ENCODE data around the gene USH2A. TPM values are rescaled to one million over a fixed set of nuclear protein-coding genes. Genes with fewer than 3 reads are reported as not detected.
"Not testable (repeated sequence)": the region's sequence is repeated elsewhere in the genome, so short reads cannot be mapped to it uniquely, and the experiment has no call there.

USH2A gene
- polyA plus RNA-seq, 4 donors: 0.04 to 0.32 (median 0.22) TPM

GRCh38 chr1:216416488-216416887 lies 6.8 kb downstream of the USH2A start:
- no peak for DNase-seq (ENCODE audit: low read depth in 4 of 4, low spot score in 3 of 4)

GRCh38 chr1:216410026-216410425 lies 13.2 kb downstream of the USH2A start:
- no peak for DNase-seq (ENCODE audit: low read depth in 4 of 4, low spot score in 3 of 4)

- DNase-seq (ENCODE audit: low read depth in 4 of 4, low spot score in 3 of 4): no peak
These were observed 32.3 kb downstream of the USH2A start for GRCh38 chr1:216390956-216391355.

GRCh38 chr1:216389774-216390173 lies 33.5 kb downstream of the USH2A start:
- no peak for DNase-seq (ENCODE audit: low read depth in 4 of 4, low spot score in 3 of 4)

GRCh38 chr1:216388558-216388957 lies 34.7 kb downstream of the USH2A start:
- DNase-seq (ENCODE audit: low read depth in 4 of 4, low spot score in 3 of 4): no peak

GRCh38 chr1:216387782-216388181 lies 35.5 kb downstream of the USH2A start:
- no peak for DNase-seq (ENCODE audit: low read depth in 4 of 4, low spot score in 3 of 4)

GRCh38 chr1:216379441-216379840 lies 43.8 kb downstream of the USH2A start:
- DNase-seq (ENCODE audit: low read depth in 4 of 4, low spot score in 3 of 4): no peak

GRCh38 chr1:216368249-216368648 lies 55.0 kb downstream of the USH2A start:
- no peak for DNase-seq (ENCODE audit: low read depth in 4 of 4, low spot score in 3 of 4)

- no peak for DNase-seq (ENCODE audit: low read depth in 4 of 4, low spot score in 3 of 4)
These were observed 56.3 kb downstream of the USH2A start for GRCh38 chr1:216366979-216367378.

- DNase-seq (ENCODE audit: low read depth in 4 of 4, low spot score in 3 of 4): no peak
These were observed 66.3 kb downstream of the USH2A start for GRCh38 chr1:216356945-216357344.

- no peak for DNase-seq (ENCODE audit: low read depth in 4 of 4, low spot score in 3 of 4)
These were observed 73.1 kb downstream of the USH2A start for GRCh38 chr1:216350186-216350585.

- no peak for DNase-seq (ENCODE audit: low read depth in 4 of 4, low spot score in 3 of 4)
These were observed 76.7 kb downstream of the USH2A start for GRCh38 chr1:216346526-216346925.

GRCh38 chr1:216340542-216340941 lies 82.7 kb downstream of the USH2A start:
- DNase-seq (ENCODE audit: low read depth in 4 of 4, low spot score in 3 of 4): not testable (repeated sequence)

GRCh38 chr1:216332462-216332861 lies 90.8 kb downstream of the USH2A start:
- DNase-seq (ENCODE audit: low read depth in 4 of 4, low spot score in 3 of 4): no peak

GRCh38 chr1:216332003-216332402 lies 91.2 kb downstream of the USH2A start:
- no peak for DNase-seq (ENCODE audit: low read depth in 4 of 4, low spot score in 3 of 4)

- DNase-seq (ENCODE audit: low read depth in 4 of 4, low spot score in 3 of 4): no peak
These were observed 92.0 kb downstream of the USH2A start for GRCh38 chr1:216331211-216331610.

GRCh38 chr1:216330262-216330661 lies 93.0 kb downstream of the USH2A start:
- no peak for DNase-seq (ENCODE audit: low read depth in 4 of 4, low spot score in 3 of 4)

- DNase-seq (ENCODE audit: low read depth in 4 of 4, low spot score in 3 of 4): no peak
These were observed 97.3 kb downstream of the USH2A start for GRCh38 chr1:216325946-216326345.

- no peak for DNase-seq (ENCODE audit: low read depth in 4 of 4, low spot score in 3 of 4)
These were observed 97.9 kb downstream of the USH2A start for GRCh38 chr1:216325336-216325735.

GRCh38 chr1:216323344-216323743 lies 99.9 kb downstream of the USH2A start:
- DNase-seq (ENCODE audit: low read depth in 4 of 4, low spot score in 3 of 4): no peak

GRCh38 chr1:216314379-216315095 lies 108.7 kb downstream of the USH2A start:
- DNase-seq (ENCODE audit: low read depth in 4 of 4, low spot score in 3 of 4): no peak

GRCh38 chr1:216310776-216311175 lies 112.5 kb downstream of the USH2A start:
- peak in 2 of 4 donors; percentile 3 to 7 for DNase-seq (ENCODE audit: low read depth in 4 of 4, low spot score in 3 of 4)

GRCh38 chr1:216306830-216307229 lies 116.4 kb downstream of the USH2A start:
- no peak for DNase-seq (ENCODE audit: low read depth in 4 of 4, low spot score in 3 of 4)
